GM23338 (cell line): ENCODE data around the gene BMAL1. TPM values are rescaled to one million over a fixed set of nuclear protein-coding genes. Genes with fewer than 3 reads are reported as not detected.

Source experiments
- CREB1 ChIP-seq: fragments of 250-450 bp; sonication (Bioruptor Pico); IDR thresholded peaks from 2 replicates; pipeline ENCODE4 v1.5.0; 2020; ENCODE audit warnings: low read depth, mild to moderate bottlenecking, moderate library complexity
- CTCF ChIP-seq, 2 experiments: fragments of 200-600 bp in 1 of 2; sonication (generic) in 1 of 2; conservative IDR thresholded peaks; 2 replicates each; pipeline versions ENCODE4 v1.5.1 to v1.6.1; 2016 to 2017; ENCODE audit warnings: antibody characterized with exemption in 2 of 2, low read depth in 2 of 2, mild to moderate bottlenecking in 2 of 2, moderate library complexity in 1 of 2
- ETS1 ChIP-seq: IDR thresholded peaks from 2 replicates; pipeline ENCODE4 v1.6.1; 2016; ENCODE audit warnings: antibody characterized with exemption
- EZH2 ChIP-seq: fragments of 200-600 bp; sonication (generic); IDR thresholded peaks from one replicate; pipeline ENCODE4 v1.8.0; 2017; ENCODE audit warnings: antibody characterized with exemption, mild to moderate bottlenecking, low read depth; ENCODE audit not compliant: unreplicated experiment
- ZNF462 ChIP-seq: fragments of 250-450 bp; sonication (Bioruptor Pico); IDR thresholded peaks from 2 replicates; pipeline ENCODE4 v1.5.0; 2020; ENCODE audit warnings: mild to moderate bottlenecking, moderate library complexity
- polyA plus RNA-seq: library from polyadenylated mRNA; unstranded; fragments of >200 nt; fragmentation: Nextera tagmentation; extraction: Ambion mirVana; gene quantifications from 2 replicates; pipeline ENCODE4 v1.2.1, GENCODE V29; 2016
- total RNA-seq: library from RNA; depleted of rRNA; stranded (reverse); fragments of >200 nt; shearing (Covaris generic); gene quantifications from 2 replicates; pipeline ENCODE4 v1.2.3, GENCODE V29; 2014

BMAL1 gene
- total and polyA plus RNA-seq, 2 experiments from 2014 or later, result 5.1 to 7.2 TPM

GRCh38 chr11:13311570-13311969 is 34.0 kb downstream of the BMAL1 start (continued):
- TF ChIP-seq ZNF462 (CRISPR knock-in tag), result no peak
- TF ChIP-seq CREB1, result no peak
- no peak for TF ChIP-seq CTCF (conservative IDR thresholded peaks at IDR 0.05; ENCODE audit: low read depth in 2 of 2)
- TF ChIP-seq ETS1, result no peak
- TF ChIP-seq EZH2, result no peak
